ENCODE results near the gene SERPING1.

Gene SERPING1

GRCh38 chr11:57585301-57585700 lies 12.2 kb upstream of the SERPING1 start:
- H3K27me3 ChIP-seq (ENCODE audit: insufficient read depth, poor library complexity, severe bottlenecking) = no peaks in the 10 kb centered on the region
- peak in 1 of 2 experiments; percentile 33 for DNase-seq (ENCODE audit: low read depth in 1 of 2, low spot score in 1 of 2)
- no peak overlapping the region for H3K27ac ChIP-seq (replicated peaks)
- TF ChIP-seq GABPA (IDR thresholded peaks at IDR 0.05; ENCODE audit: low read depth) (no peak), REST (IDR thresholded peaks at IDR 0.05; ENCODE audit: insufficient replicate concordance, low read depth) (no peak), SPI1 (IDR thresholded peaks at IDR 0.05; ENCODE audit: borderline replicate concordance, low read depth) (peak; percentile 67; the same call in 1 of the 2 replicates), POLR2AphosphoS5 (IDR thresholded peaks at IDR 0.05; ENCODE audit: low read depth) (peak; percentile 74), CTCF (IDR thresholded peaks at IDR 0.05; ENCODE audit: insufficient read depth, low read length) (no peak)
- no peak overlapping the region for H3K4me3 ChIP-seq (replicated peaks; ENCODE audit: insufficient read depth, low read length)

- Histone ChIP-seq H3K27me3 (ENCODE audit: insufficient read depth, poor library complexity, severe bottlenecking) (no peaks in the 10 kb centered on the region), H3K4me3 (replicated peaks; ENCODE audit: insufficient read depth, low read length) (no peak overlapping the region), H3K27ac (replicated peaks) (no peak overlapping the region)
- DNase-seq (ENCODE audit: low read depth in 1 of 2, low spot score in 1 of 2) = no peak
- TF ChIP-seq POLR2AphosphoS5 (IDR thresholded peaks at IDR 0.05; ENCODE audit: low read depth) (no peak), CTCF (IDR thresholded peaks at IDR 0.05; ENCODE audit: insufficient read depth, low read length) (no peak), SPI1 (IDR thresholded peaks at IDR 0.05; ENCODE audit: borderline replicate concordance, low read depth) (no peak), GABPA (IDR thresholded peaks at IDR 0.05; ENCODE audit: low read depth) (no peak), REST (IDR thresholded peaks at IDR 0.05; ENCODE audit: insufficient replicate concordance, low read depth) (no peak)
These were observed 10.7 kb upstream of the SERPING1 start for GRCh38 chr11:57586711-57587245.

- TF ChIP-seq CTCF (IDR thresholded peaks at IDR 0.05; ENCODE audit: insufficient read depth, low read length) = no peak
- peak; percentile 15; the same call in 1 of the 2 replicates for TF ChIP-seq SPI1 (IDR thresholded peaks at IDR 0.05; ENCODE audit: borderline replicate concordance, low read depth)
- no peak for TF ChIP-seq GABPA (IDR thresholded peaks at IDR 0.05; ENCODE audit: low read depth)
- no peak for TF ChIP-seq POLR2AphosphoS5 (IDR thresholded peaks at IDR 0.05; ENCODE audit: low read depth)
- no peak for TF ChIP-seq REST (IDR thresholded peaks at IDR 0.05; ENCODE audit: insufficient replicate concordance, low read depth)
- peak; percentile 23 to 47 for DNase-seq (ENCODE audit: low read depth in 1 of 2, low spot score in 1 of 2)
- Histone ChIP-seq H3K27me3 (ENCODE audit: insufficient read depth, poor library complexity, severe bottlenecking) (no peaks in the 10 kb centered on the region), H3K27ac (replicated peaks) (no peak overlapping the region), H3K4me3 (replicated peaks; ENCODE audit: insufficient read depth, low read length) (no peak overlapping the region)
These were observed 9.3 kb upstream of the SERPING1 start for GRCh38 chr11:57588046-57588710.

Data from HL-60 (cell line).